HL-60 (cell line): Measurements from ENCODE around the gene AP3M1.

ENCODE experiments used
- DNase-seq, 2 experiments: peaks; one replicate each; pipeline ENCODE4 v3.0.0-alpha.2; 2010 to 2020; ENCODE audit warnings: low read depth in 1 of 2, low spot score in 1 of 2
- H3K27ac ChIP-seq: fragments of 250-450 bp; sonication (Bioruptor Pico); replicated peaks from 2 replicates; pipeline ENCODE4 v1.5.1; 2020; ENCODE audit warnings: mild to moderate bottlenecking, moderate library complexity
- H3K27me3 ChIP-seq: fragments of 250-450 bp; sonication (Bioruptor Pico); 2 replicates; pipeline ENCODE4 v1.5.1; 2021; ENCODE audit warnings: mild to moderate bottlenecking, moderate library complexity; ENCODE audit not compliant: insufficient read depth, poor library complexity, severe bottlenecking
- H3K4me3 ChIP-seq: replicated peaks from 2 replicates; pipeline ENCODE4 v1.5.1; 2011; ENCODE audit warnings: mild to moderate bottlenecking, control low read depth, low read length; ENCODE audit not compliant: insufficient read depth
- GABPA ChIP-seq: IDR thresholded peaks from 2 replicates; pipeline ENCODE4 v1.6.1; 2012; ENCODE audit warnings: low read depth
- POLR2AphosphoS5 ChIP-seq: IDR thresholded peaks from 2 replicates; pipeline ENCODE4 v1.6.1; 2012; ENCODE audit warnings: low read depth
- REST ChIP-seq: IDR thresholded peaks from 2 replicates; pipeline ENCODE4 v1.6.1; 2012; ENCODE audit warnings: low read depth; ENCODE audit not compliant: insufficient replicate concordance
- SPI1 ChIP-seq: IDR thresholded peaks from 2 replicates; pipeline ENCODE4 v1.6.1; 2012; ENCODE audit warnings: low read depth, mild to moderate bottlenecking, borderline replicate concordance
- TF ChIP-seq, protein P1 (sequence below): IDR thresholded peaks from one replicate; pipeline ENCODE4 v1.5.1; 2011; ENCODE audit warnings: low read length, control low read depth, inconsistent platforms; ENCODE audit not compliant: insufficient read depth

The AP3M1 gene

DNA sequence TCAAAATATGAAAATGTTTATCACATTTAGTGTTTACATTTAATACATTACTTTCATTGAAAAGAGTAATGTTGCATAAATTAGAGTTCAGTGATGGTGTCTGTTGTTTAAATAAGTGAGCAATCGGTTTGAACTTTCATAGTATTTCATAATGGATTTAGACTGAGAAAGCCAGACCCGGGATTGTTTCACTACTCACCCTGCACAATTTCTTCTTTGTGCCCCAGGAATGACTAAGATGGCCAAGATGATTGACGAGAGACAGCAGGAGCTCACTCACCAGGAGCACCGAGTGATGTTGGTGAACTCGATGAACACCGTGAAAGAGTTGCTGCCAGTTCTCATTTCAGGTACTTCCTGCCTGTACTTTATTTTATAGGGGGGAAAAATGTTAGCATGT, 78.1 kb downstream of the AP3M1 start:
- H3K4me3 ChIP-seq: no peak overlapping the region
- DNase-seq: no peak
- TF ChIP-seq POLR2AphosphoS5 (no peak), REST (no peak), GABPA (no peak), SPI1 (no peak)
- TF ChIP-seq, protein P1, sequence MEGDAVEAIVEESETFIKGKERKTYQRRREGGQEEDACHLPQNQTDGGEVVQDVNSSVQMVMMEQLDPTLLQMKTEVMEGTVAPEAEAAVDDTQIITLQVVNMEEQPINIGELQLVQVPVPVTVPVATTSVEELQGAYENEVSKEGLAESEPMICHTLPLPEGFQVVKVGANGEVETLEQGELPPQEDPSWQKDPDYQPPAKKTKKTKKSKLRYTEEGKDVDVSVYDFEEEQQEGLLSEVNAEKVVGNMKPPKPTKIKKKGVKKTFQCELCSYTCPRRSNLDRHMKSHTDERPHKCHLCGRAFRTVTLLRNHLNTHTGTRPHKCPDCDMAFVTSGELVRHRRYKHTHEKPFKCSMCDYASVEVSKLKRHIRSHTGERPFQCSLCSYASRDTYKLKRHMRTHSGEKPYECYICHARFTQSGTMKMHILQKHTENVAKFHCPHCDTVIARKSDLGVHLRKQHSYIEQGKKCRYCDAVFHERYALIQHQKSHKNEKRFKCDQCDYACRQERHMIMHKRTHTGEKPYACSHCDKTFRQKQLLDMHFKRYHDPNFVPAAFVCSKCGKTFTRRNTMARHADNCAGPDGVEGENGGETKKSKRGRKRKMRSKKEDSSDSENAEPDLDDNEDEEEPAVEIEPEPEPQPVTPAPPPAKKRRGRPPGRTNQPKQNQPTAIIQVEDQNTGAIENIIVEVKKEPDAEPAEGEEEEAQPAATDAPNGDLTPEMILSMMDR: no peak
- H3K27ac ChIP-seq: no peak overlapping the region
- H3K27me3 ChIP-seq: no peaks in the 10 kb centered on the region

DNA sequence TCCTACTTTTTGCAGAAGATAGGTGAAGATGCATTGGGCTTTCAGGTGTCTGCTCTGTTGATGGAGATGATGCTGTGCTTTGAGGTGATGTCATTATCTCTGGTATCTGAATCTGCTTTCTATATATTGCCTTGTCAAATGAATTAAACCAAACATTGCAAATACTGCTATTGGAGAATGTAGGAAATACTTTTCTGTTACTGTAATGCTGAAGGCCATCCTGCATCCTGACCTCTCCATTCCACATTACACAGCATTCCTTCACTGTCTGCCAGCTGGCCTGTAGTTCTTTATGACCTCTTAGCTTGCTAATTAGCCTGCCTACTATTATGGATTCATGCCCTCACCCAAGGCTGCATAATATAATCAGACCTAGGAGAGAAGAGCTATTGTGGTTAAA, 79.5 kb downstream of the AP3M1 start:
- Histone ChIP-seq H3K27me3 (no peaks in the 10 kb centered on the region), H3K27ac (no peak overlapping the region), H3K4me3 (no peak overlapping the region)
- TF ChIP-seq REST: no peak
- TF ChIP-seq SPI1: no peak
- TF ChIP-seq, protein P1: no peak
- TF ChIP-seq GABPA: no peak
- no peak for TF ChIP-seq POLR2AphosphoS5
- no peak for DNase-seq
